ENCODE results near the gene IMMP2L. TPM values are rescaled to one million over a fixed set of nuclear protein-coding genes. Genes with fewer than 3 reads are reported as not detected.

IMMP2L gene
- total RNA-seq, 2 experiments from 2014 or later = 8.9 to 18.7 TPM

GRCh38 chr7:111005445-111005844, 556.8 kb downstream of the IMMP2L start:
- DNase-seq (no peak), ATAC-seq (ENCODE audit: poor library complexity) (peak; percentile 21)
- no peaks in the 10 kb centered on the region for H3K9me3 ChIP-seq (ENCODE audit: control insufficient read depth in 1 of 2, insufficient read depth in 1 of 2, low read length in 2 of 2)
- H3K27ac Mint-ChIP-seq = no peak overlapping the region
- H3K4me1 Mint-ChIP-seq (ENCODE audit: low read depth) = peaks cover 16% of the 10 kb centered on the region
- H3K27me3 ChIP-seq (ENCODE audit: control insufficient read depth in 1 of 2, insufficient read depth in 2 of 2, low read length in 2 of 2) = no peaks in the 10 kb centered on the region
- H3K36me3 ChIP-seq (ENCODE audit: insufficient read depth, low read length) = no peaks in the 10 kb centered on the region
- H3K36me3 Mint-ChIP-seq (ENCODE audit: low read depth) = no peaks in the 10 kb centered on the region
- ChIA-PET CTCF (no interaction called here), POLR2A (interaction anchor here (0.9 kb wide), 1 partner anchor 78 kb away, joined by 4 read pairs; no protein-coding TSS in a partner anchor)
- no peak overlapping the region for H3K4me3 Mint-ChIP-seq
- no peak for TF ChIP-seq CTCF (IDR thresholded peaks at IDR 0.05)
- H3K4me3 ChIP-seq (ENCODE audit: low read length) = no peak overlapping the region
- H3K9me3 Mint-ChIP-seq = no peaks in the 10 kb centered on the region
- peaks cover under 1% of the 10 kb centered on the region for H3K4me1 ChIP-seq (ENCODE audit: insufficient read depth, low read length)
- H3K27ac ChIP-seq (ENCODE audit: low read depth in 1 of 2, low read length in 2 of 2) = no peak overlapping the region
- no peaks in the 10 kb centered on the region for H3K27me3 Mint-ChIP-seq
- intact Hi-C loops (cut with DNase I, micrococcal nuclease) = no loop called here

- intact Hi-C loops (cut with DNase I, micrococcal nuclease) = no loop called here
- no peak for TF ChIP-seq CTCF (IDR thresholded peaks at IDR 0.05)
- Mint-ChIP-seq H3K4me1 (ENCODE audit: low read depth) (peaks cover 16% of the 10 kb centered on the region), H3K36me3 (ENCODE audit: low read depth) (no peaks in the 10 kb centered on the region), H3K27me3 (no peaks in the 10 kb centered on the region), H3K27ac (no peak overlapping the region), H3K4me3 (no peak overlapping the region), H3K9me3 (no peaks in the 10 kb centered on the region)
- ChIA-PET POLR2A (interaction anchor here (0.9 kb wide), 1 partner anchor 79 kb away, joined by 4 read pairs; no protein-coding TSS in a partner anchor), CTCF (no interaction called here)
- Histone ChIP-seq H3K4me1 (ENCODE audit: insufficient read depth, low read length) (no peaks in the 10 kb centered on the region), H3K27me3 (ENCODE audit: control insufficient read depth in 1 of 2, insufficient read depth in 2 of 2, low read length in 2 of 2) (no peaks in the 10 kb centered on the region), H3K4me3 (ENCODE audit: low read length) (no peak overlapping the region), H3K27ac (ENCODE audit: low read depth in 1 of 2, low read length in 2 of 2) (no peak overlapping the region), H3K36me3 (ENCODE audit: insufficient read depth, low read length) (no peaks in the 10 kb centered on the region), H3K9me3 (ENCODE audit: control insufficient read depth in 1 of 2, insufficient read depth in 1 of 2, low read length in 2 of 2) (no peaks in the 10 kb centered on the region)
- no peak for ATAC-seq (ENCODE audit: poor library complexity)
- DNase-seq = no peak
These were observed 557.9 kb downstream of the IMMP2L start for GRCh38 chr7:111004310-111004901.

GRCh38 chr7:111003883-111004282, 558.4 kb downstream of the IMMP2L start:
- no peak for TF ChIP-seq CTCF (IDR thresholded peaks at IDR 0.05)
- intact Hi-C loops (cut with DNase I, micrococcal nuclease) = no loop called here
- H3K4me1 Mint-ChIP-seq (ENCODE audit: low read depth) = peaks cover 16% of the 10 kb centered on the region
- H3K27ac Mint-ChIP-seq = no peak overlapping the region
- Histone ChIP-seq H3K27me3 (ENCODE audit: control insufficient read depth in 1 of 2, insufficient read depth in 2 of 2, low read length in 2 of 2) (no peaks in the 10 kb centered on the region), H3K27ac (ENCODE audit: low read depth in 1 of 2, low read length in 2 of 2) (no peak overlapping the region), H3K4me1 (ENCODE audit: insufficient read depth, low read length) (no peaks in the 10 kb centered on the region), H3K36me3 (ENCODE audit: insufficient read depth, low read length) (no peaks in the 10 kb centered on the region), H3K4me3 (ENCODE audit: low read length) (no peak overlapping the region), H3K9me3 (ENCODE audit: control insufficient read depth in 1 of 2, insufficient read depth in 1 of 2, low read length in 2 of 2) (no peaks in the 10 kb centered on the region)
- DNase-seq (no peak), ATAC-seq (ENCODE audit: poor library complexity) (no peak)
- no peaks in the 10 kb centered on the region for H3K36me3 Mint-ChIP-seq (ENCODE audit: low read depth)
- H3K27me3 Mint-ChIP-seq = no peaks in the 10 kb centered on the region
- no peak overlapping the region for H3K4me3 Mint-ChIP-seq
- no peaks in the 10 kb centered on the region for H3K9me3 Mint-ChIP-seq
- POLR2A ChIA-PET = no interaction called here
- CTCF ChIA-PET = no interaction called here
